Panc1 (cell line): ENCODE results near the gene ENTPD6. TPM values are rescaled to one million over a fixed set of nuclear protein-coding genes. Genes with fewer than 3 reads are reported as not detected.

ENCODE experiments used
- ATAC-seq: fragments of 200-7000 bp; cut with Tn5 transposase; 2 replicates; pipeline ENCODE4 v1.9.1; 2020; ENCODE audit warnings: mild to moderate bottlenecking, moderate library complexity
- BruUV-seq: library from RNA; stranded (reverse); fragments of 400-500 nt; replicated peaks from 2 replicates; lab custom pipeline; 2021; lab: Mats Ljungman, UMichigan
- CTCF ChIA-PET: fragments of 300-600 bp; sonication (Branson Sonifier 250); formaldehyde crosslinking; loops from one replicate; lab custom pipeline; 2022; ENCODE audit warnings: antibody characterized with exemption; lab: Charles Lee
- POLR2A ChIA-PET: fragments of 300-600 bp; sonication (Branson Sonifier 250); formaldehyde crosslinking; loops from one replicate; lab custom pipeline; 2022; ENCODE audit warnings: antibody characterized with exemption; lab: Charles Lee
- DNase-seq: peaks from one replicate; pipeline ENCODE4 v3.0.0-alpha.2; 2010; ENCODE audit warnings: low read depth, low spot score
- H3K27ac ChIP-seq: 2 replicates; pipeline ENCODE4 v1.5.1; 2011; ENCODE audit warnings: mild to moderate bottlenecking, low read length, inconsistent platforms
- H3K27me3 ChIP-seq: fragments of 200-500 bp; sonication (Bioruptor generic); 2 replicates; pipeline ENCODE4 v1.6.0; 2014; ENCODE audit warnings: low read length, inconsistent platforms; ENCODE audit not compliant: control insufficient read depth, insufficient read depth
- H3K36me3 ChIP-seq: fragments of 200-500 bp; sonication (Bioruptor generic); 2 replicates; pipeline ENCODE4 v1.5.1; 2014; ENCODE audit warnings: inconsistent platforms, mild to moderate bottlenecking, low read length, moderate library complexity; ENCODE audit not compliant: control insufficient read depth, insufficient read depth
- H3K4me1 ChIP-seq: 2 replicates; pipeline ENCODE4 v1.5.1; 2011; ENCODE audit warnings: inconsistent platforms, mild to moderate bottlenecking, low read length, moderate library complexity; ENCODE audit not compliant: control insufficient read depth, insufficient read depth
- H3K4me3 ChIP-seq, 2 experiments: 2 replicates each; pipeline ENCODE4 v1.5.1; 2011 to 2012; ENCODE audit warnings: low read depth in 2 of 2, low read length in 2 of 2, mild to moderate bottlenecking in 2 of 2, inconsistent platforms in 1 of 2, moderate library complexity in 1 of 2
- H3K9me3 ChIP-seq: fragments of 200-500 bp; sonication (Bioruptor generic); 2 replicates; pipeline ENCODE4 v1.5.1; 2014; ENCODE audit warnings: low read depth, mild to moderate bottlenecking, inconsistent platforms, low read length, moderate library complexity; ENCODE audit not compliant: control insufficient read depth, insufficient read depth
- POLR2AphosphoS5 ChIP-seq: IDR thresholded peaks from 2 replicates; pipeline ENCODE4 v1.6.1; 2012; ENCODE audit warnings: mild to moderate bottlenecking, low read depth, low read length, moderate library complexity
- SIN3A ChIP-seq: IDR thresholded peaks from 2 replicates; pipeline ENCODE4 v1.6.1; 2012; ENCODE audit warnings: low read depth, mild to moderate bottlenecking, low read length, moderate library complexity, borderline replicate concordance; ENCODE audit not compliant: insufficient read depth
- TCF7L2 ChIP-seq: IDR thresholded peaks from 2 replicates; pipeline ENCODE4 v1.6.1; 2011; ENCODE audit warnings: mild to moderate bottlenecking, low read depth, low read length, inconsistent platforms
- in situ Hi-C: cut with HindIII; loops from 2 replicates; pipeline ENCODE4 v1.10.0; 2016; ENCODE audit warnings: low sequenced_read_pairs, low pct_unique_long_range_greater_than_20kb
- intact Hi-C: fragments of 100-400 bp; cut with micrococcal nuclease; formaldehyde crosslinking; loops from one replicate; pipeline ENCODE4 v1.10.0; 2022; ENCODE audit not compliant: unreplicated experiment
- total RNA-seq: library from RNA; stranded (reverse); gene quantifications from one replicate; pipeline ENCODE4 v1.2.1, GENCODE V29; 2021; ENCODE audit not compliant: unreplicated experiment
- TF ChIP-seq, protein P1 (sequence below), 2 experiments: IDR thresholded peaks; 2 replicates each; pipeline ENCODE4 v1.6.1; 2011 to 2012; ENCODE audit warnings: low read depth in 2 of 2, control low read depth in 1 of 2, low read length in 1 of 2, mild to moderate bottlenecking in 1 of 2, moderate library complexity in 1 of 2; ENCODE audit not compliant: insufficient read depth in 1 of 2
- TF ChIP-seq, protein P2 (sequence below): fragments of 450-650 bp; IDR thresholded peaks from 2 replicates; pipeline ENCODE4 v1.5.1; 2017; ENCODE audit warnings: mild to moderate bottlenecking

ENTPD6 gene
- total RNA-seq, 1 experiment from 2014 or later = 108 TPM

DNA sequence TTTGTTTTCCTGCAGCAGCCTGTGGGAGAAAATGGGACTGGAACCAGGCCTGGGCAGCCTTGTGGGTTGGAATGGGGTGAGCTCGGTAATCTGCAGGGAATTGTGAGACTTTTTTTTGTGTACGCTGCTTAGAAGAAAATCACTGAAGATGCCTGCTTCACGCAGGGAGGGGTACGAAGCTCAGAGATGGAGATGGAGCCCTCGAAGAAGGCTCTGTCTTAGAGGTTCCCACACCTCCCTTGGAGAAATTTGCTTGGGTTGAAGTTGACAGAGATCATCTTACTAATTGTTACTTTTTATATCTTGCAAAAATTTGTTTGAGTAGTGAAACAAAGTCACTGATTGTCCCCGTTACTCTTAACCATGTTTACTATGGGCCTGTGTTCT lies 53.3 kb downstream of the ENTPD6 start:
- Histone ChIP-seq H3K4me3 (peak overlapping the region; percentile 91 to 92), H3K27me3 (no peaks in the 10 kb centered on the region), H3K27ac (peak overlapping the region; percentile 93), H3K4me1 (peaks cover 48% of the 10 kb centered on the region), H3K36me3 (peaks cover 2% of the 10 kb centered on the region; the same call in 1 of the 2 replicates), H3K9me3 (no peaks in the 10 kb centered on the region; the same call in 1 of the 2 replicates)
- DNase-seq = no peak
- in situ Hi-C loops = no loop called here
- BruUV-seq = no TSS peak
- ChIA-PET CTCF (no interaction called here), POLR2A (no interaction called here)
- no peak for ATAC-seq
- TF ChIP-seq, protein P1, sequence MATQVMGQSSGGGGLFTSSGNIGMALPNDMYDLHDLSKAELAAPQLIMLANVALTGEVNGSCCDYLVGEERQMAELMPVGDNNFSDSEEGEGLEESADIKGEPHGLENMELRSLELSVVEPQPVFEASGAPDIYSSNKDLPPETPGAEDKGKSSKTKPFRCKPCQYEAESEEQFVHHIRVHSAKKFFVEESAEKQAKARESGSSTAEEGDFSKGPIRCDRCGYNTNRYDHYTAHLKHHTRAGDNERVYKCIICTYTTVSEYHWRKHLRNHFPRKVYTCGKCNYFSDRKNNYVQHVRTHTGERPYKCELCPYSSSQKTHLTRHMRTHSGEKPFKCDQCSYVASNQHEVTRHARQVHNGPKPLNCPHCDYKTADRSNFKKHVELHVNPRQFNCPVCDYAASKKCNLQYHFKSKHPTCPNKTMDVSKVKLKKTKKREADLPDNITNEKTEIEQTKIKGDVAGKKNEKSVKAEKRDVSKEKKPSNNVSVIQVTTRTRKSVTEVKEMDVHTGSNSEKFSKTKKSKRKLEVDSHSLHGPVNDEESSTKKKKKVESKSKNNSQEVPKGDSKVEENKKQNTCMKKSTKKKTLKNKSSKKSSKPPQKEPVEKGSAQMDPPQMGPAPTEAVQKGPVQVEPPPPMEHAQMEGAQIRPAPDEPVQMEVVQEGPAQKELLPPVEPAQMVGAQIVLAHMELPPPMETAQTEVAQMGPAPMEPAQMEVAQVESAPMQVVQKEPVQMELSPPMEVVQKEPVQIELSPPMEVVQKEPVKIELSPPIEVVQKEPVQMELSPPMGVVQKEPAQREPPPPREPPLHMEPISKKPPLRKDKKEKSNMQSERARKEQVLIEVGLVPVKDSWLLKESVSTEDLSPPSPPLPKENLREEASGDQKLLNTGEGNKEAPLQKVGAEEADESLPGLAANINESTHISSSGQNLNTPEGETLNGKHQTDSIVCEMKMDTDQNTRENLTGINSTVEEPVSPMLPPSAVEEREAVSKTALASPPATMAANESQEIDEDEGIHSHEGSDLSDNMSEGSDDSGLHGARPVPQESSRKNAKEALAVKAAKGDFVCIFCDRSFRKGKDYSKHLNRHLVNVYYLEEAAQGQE (IDR thresholded peaks at IDR 0.05; ENCODE audit: insufficient read depth in 1 of 2, low read depth in 2 of 2, low read length in 1 of 2) = no peak
- no peak for TF ChIP-seq TCF7L2
- no peak for TF ChIP-seq SIN3A
- TF ChIP-seq POLR2AphosphoS5 = no peak
- TF ChIP-seq, protein P2, sequence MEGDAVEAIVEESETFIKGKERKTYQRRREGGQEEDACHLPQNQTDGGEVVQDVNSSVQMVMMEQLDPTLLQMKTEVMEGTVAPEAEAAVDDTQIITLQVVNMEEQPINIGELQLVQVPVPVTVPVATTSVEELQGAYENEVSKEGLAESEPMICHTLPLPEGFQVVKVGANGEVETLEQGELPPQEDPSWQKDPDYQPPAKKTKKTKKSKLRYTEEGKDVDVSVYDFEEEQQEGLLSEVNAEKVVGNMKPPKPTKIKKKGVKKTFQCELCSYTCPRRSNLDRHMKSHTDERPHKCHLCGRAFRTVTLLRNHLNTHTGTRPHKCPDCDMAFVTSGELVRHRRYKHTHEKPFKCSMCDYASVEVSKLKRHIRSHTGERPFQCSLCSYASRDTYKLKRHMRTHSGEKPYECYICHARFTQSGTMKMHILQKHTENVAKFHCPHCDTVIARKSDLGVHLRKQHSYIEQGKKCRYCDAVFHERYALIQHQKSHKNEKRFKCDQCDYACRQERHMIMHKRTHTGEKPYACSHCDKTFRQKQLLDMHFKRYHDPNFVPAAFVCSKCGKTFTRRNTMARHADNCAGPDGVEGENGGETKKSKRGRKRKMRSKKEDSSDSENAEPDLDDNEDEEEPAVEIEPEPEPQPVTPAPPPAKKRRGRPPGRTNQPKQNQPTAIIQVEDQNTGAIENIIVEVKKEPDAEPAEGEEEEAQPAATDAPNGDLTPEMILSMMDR = no peak
- intact Hi-C loops = no loop called here

DNA sequence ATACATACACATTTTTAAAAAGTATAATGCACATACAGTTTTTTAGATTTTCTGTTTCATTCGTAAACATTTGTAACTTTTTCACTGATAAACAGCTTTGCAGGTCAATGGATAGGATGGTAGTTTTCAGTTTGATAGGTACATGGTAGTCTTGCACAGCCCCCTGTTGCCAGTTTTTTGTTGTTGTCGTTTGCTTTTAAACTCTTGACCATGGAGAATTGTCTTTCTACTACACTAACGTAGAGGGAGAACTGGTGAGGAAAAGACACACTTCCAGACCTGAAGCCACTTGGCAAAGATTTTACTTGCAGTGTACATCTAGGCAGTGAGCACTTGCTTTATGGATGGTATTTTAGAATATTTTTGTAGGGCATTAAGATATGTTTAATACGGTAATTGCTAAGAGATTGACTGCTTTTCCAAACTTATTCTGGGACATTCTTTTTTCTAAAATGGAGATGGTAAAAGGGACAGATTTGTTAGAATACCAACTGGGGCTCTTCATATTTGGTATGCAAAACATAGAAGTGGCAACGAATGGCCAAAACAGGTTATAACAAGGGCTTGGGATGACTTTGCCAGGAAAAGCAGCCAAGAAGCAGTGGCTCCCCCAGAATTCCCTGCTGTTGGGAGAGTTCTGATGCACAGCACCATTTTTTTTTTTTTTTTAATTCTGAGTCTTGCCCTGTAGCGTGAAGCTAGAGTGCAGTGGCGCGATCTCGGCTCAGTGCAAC lies 53.9 kb downstream of the ENTPD6 start:
- H3K4me3 ChIP-seq = peak overlapping the region; percentile 91 to 92
- in situ Hi-C loops (no loop called here), intact Hi-C loops (no loop called here)
- H3K27ac ChIP-seq = peak overlapping the region; percentile 93
- H3K27me3 ChIP-seq = no peaks in the 10 kb centered on the region
- TF ChIP-seq, protein P1 (IDR thresholded peaks at IDR 0.05; ENCODE audit: insufficient read depth in 1 of 2, low read depth in 2 of 2, low read length in 1 of 2) = no peak
- TF ChIP-seq TCF7L2 = no peak
- TF ChIP-seq SIN3A = no peak
- TF ChIP-seq, protein P2 = no peak
- no peak for TF ChIP-seq POLR2AphosphoS5
- TSS peak; percentile 77 for BruUV-seq
- no peak for ATAC-seq
- no peaks in the 10 kb centered on the region; the same call in 1 of the 2 replicates for H3K9me3 ChIP-seq
- no peak for DNase-seq
- POLR2A ChIA-PET = interaction anchor here (0.7 kb wide), 1 partner anchor 13 kb away, joined by 4 read pairs; no protein-coding TSS in a partner anchor
- peaks cover 4% of the 10 kb centered on the region for H3K36me3 ChIP-seq
- CTCF ChIA-PET = interaction anchor here (0.7 kb wide), 1 partner anchor 31 kb away, joined by 3 read pairs; no protein-coding TSS in a partner anchor
- H3K4me1 ChIP-seq = peaks cover 53% of the 10 kb centered on the region
